Chondrocyte (in vitro differentiated cells): ENCODE results near the gene FBLIM1. TPM values are rescaled to one million over a fixed set of nuclear protein-coding genes. Genes with fewer than 3 reads are reported as not detected.

ENCODE experiments used
- DNase-seq: peaks from one replicate; pipeline ENCODE4 v3.0.0; 2021; ENCODE audit warnings: mixed read lengths, low spot score
- H3K27ac Mint-ChIP-seq: one replicate; pipeline ENCODE4 v1.8.0; 2021; ENCODE audit warnings: mild to moderate bottlenecking, moderate library complexity, mixed read lengths; ENCODE audit not compliant: unreplicated experiment
- H3K27me3 Mint-ChIP-seq: 2 replicates; pipeline ENCODE4 v1.8.0; 2021; ENCODE audit warnings: low read depth, mixed read lengths
- H3K36me3 Mint-ChIP-seq: 2 replicates; pipeline ENCODE4 v1.8.0; 2021; ENCODE audit warnings: low read depth, mixed read lengths
- H3K4me1 Mint-ChIP-seq: 2 replicates; pipeline ENCODE4 v1.8.0; 2021; ENCODE audit warnings: low read depth, mild to moderate bottlenecking, mixed read lengths
- H3K4me3 Mint-ChIP-seq: one replicate; pipeline ENCODE4 v1.8.0; 2021; ENCODE audit warnings: mild to moderate bottlenecking, moderate library complexity, mixed read lengths; ENCODE audit not compliant: unreplicated experiment
- H3K9me3 Mint-ChIP-seq: 2 replicates; pipeline ENCODE4 v1.8.0; 2021; ENCODE audit warnings: low read depth, mixed read lengths
- CTCF ChIP-seq: fragments of 200-600 bp; sonication (generic); IDR thresholded peaks from 2 replicates; pipeline ENCODE4 v1.5.0; 2021; ENCODE audit warnings: antibody characterized with exemption, mild to moderate bottlenecking, moderate library complexity
- total RNA-seq: library from RNA; stranded (reverse); gene quantifications from 3 replicates; pipeline ENCODE4 v1.2.1, GENCODE V29; 2021

Gene FBLIM1
- total RNA-seq, 1 donor from 2014 or later = 492 TPM

GRCh38 chr1:15732686-15733081 lies 25.9 kb upstream of the FBLIM1 start:
- Mint-ChIP-seq H3K9me3 (no peaks in the 10 kb centered on the region), H3K36me3 (peaks cover 16% of the 10 kb centered on the region), H3K4me3 (no peak overlapping the region), H3K4me1 (no peaks in the 10 kb centered on the region), H3K27me3 (no peaks in the 10 kb centered on the region), H3K27ac (no peak overlapping the region)
- no peak for DNase-seq
- TF ChIP-seq CTCF = no peak

- Mint-ChIP-seq H3K27me3 (no peaks in the 10 kb centered on the region), H3K4me1 (no peaks in the 10 kb centered on the region), H3K36me3 (peaks cover 13% of the 10 kb centered on the region), H3K27ac (peak overlapping the region; percentile 41), H3K4me3 (no peak overlapping the region), H3K9me3 (no peaks in the 10 kb centered on the region)
- DNase-seq = no peak
- TF ChIP-seq CTCF = no peak
Measured at GRCh38 chr1:15733218-15733725, 25.3 kb upstream of the FBLIM1 start.

DNA sequence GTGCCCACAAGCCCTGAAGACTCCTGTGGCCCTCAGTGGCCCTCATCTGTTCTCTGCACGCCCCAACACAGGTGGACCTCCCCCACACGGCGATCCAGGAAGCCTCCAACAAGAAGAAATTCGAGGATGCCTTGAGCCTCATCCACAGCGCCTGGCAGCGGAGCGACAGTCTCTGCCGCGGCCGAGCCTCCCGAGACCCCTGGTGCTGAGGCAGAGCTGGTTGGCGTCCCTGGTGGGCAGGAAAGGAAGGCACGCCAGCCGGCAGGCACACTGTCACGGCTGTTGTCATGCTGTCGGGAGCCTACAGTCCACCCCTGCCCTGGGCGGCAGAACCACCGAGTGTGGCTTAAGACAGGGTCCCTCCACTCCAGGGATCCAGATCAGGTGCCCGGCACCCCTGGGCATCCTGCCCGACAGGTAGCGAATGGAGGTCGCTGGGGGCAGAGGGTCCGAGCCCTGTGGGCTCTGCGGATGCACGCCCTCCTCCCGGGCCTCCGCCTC lies 24.8 kb upstream of the FBLIM1 start:
- no peak for DNase-seq
- no peaks in the 10 kb centered on the region for H3K9me3 Mint-ChIP-seq
- H3K27ac Mint-ChIP-seq = no peak overlapping the region
- no peak overlapping the region for H3K4me3 Mint-ChIP-seq
- H3K36me3 Mint-ChIP-seq = peaks cover 13% of the 10 kb centered on the region
- H3K4me1 Mint-ChIP-seq = no peaks in the 10 kb centered on the region
- TF ChIP-seq CTCF = no peak
- no peaks in the 10 kb centered on the region for H3K27me3 Mint-ChIP-seq

- Mint-ChIP-seq H3K4me1 (no peaks in the 10 kb centered on the region), H3K36me3 (peaks cover 11% of the 10 kb centered on the region), H3K27me3 (no peaks in the 10 kb centered on the region), H3K27ac (no peak overlapping the region), H3K9me3 (no peaks in the 10 kb centered on the region), H3K4me3 (no peak overlapping the region)
- TF ChIP-seq CTCF = no peak
- DNase-seq = no peak
Measured at GRCh38 chr1:15734296-15734695, 24.3 kb upstream of the FBLIM1 start.

- no peak overlapping the region for H3K4me3 Mint-ChIP-seq
- H3K27ac Mint-ChIP-seq = no peak overlapping the region
- DNase-seq = no peak
- no peak for TF ChIP-seq CTCF
- no peaks in the 10 kb centered on the region for H3K27me3 Mint-ChIP-seq
- peaks cover 7% of the 10 kb centered on the region for H3K36me3 Mint-ChIP-seq
- H3K9me3 Mint-ChIP-seq = no peaks in the 10 kb centered on the region
- no peaks in the 10 kb centered on the region for H3K4me1 Mint-ChIP-seq
Measured at GRCh38 chr1:15734901-15735300, 23.7 kb upstream of the FBLIM1 start.
